Endothelial cell of umbilical vein (primary cell): Measurements from ENCODE around the gene GRID2IP.

ENCODE experiments used
- EZH2 ChIP-seq: IDR thresholded peaks from 2 replicates; pipeline ENCODE4 v1.6.1; 2012; ENCODE audit warnings: borderline replicate concordance, low read depth, mild to moderate bottlenecking, moderate library complexity, low read length, inconsistent platforms; ENCODE audit not compliant: severe bottlenecking
- POLR2A ChIP-seq: IDR thresholded peaks from 2 replicates; pipeline ENCODE4 v1.6.1; 2012; ENCODE audit warnings: low read depth, mild to moderate bottlenecking, control low read depth, low read length
- POLR2AphosphoS5 ChIP-seq: IDR thresholded peaks from 2 replicates; pipeline ENCODE4 v1.6.1; 2012; ENCODE audit warnings: low read depth, mild to moderate bottlenecking, control low read depth, low read length, moderate library complexity; ENCODE audit not compliant: insufficient read depth
- TF ChIP-seq, protein P1 (sequence below), 2 donors: IDR thresholded peaks; 1 replicate in 1 of 2; 2 replicates in 1 of 2; pipeline ENCODE4 v1.5.1; 2011; ENCODE audit warnings: low read length in 2 of 2, mild to moderate bottlenecking in 2 of 2, moderate library complexity in 2 of 2, control low read depth in 1 of 2, inconsistent platforms in 1 of 2, low read depth in 1 of 2; ENCODE audit not compliant: insufficient read depth in 1 of 2; ENCODE audit errors: extremely low read depth in 1 of 2

DNA sequence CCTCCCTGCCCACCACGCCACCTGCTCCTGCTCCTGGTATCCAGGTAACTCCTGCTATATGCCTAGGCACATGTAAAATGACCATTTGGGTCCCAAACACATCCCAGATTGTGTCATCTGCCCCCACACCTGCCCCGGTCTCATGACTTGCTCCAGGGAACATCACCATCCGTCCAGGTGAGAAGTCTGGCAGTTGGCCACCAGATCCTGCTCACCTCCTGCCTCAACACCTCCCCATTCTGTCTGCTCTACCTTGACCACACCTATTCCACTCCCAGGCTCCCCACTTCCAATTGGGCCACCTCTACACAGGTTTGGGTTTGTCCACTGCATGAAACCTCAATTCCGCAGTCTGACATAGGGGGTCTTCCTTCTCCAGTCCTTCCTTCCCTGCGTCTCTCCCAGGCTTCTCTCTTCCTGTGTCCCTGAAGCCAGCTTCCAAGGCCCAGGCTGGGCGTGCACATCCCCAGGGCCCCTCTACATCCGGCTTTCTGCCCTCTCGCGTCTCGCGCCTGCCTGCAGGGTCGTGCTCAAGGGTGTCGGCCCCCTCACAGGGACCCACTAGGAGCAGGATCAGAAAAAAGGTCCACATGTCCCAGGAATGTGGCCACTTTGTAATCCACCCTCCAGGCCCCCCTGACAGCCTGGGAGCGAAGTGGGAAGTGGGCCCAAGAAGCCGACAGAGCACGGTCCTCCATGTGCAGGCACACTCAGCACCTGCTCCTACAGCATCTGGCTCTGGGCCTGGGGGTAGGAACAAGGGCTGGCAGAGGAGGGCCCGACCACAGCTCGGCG lies 54.2 kb downstream of the GRID2IP start:
- no peak for TF ChIP-seq POLR2A
- TF ChIP-seq, protein P1, sequence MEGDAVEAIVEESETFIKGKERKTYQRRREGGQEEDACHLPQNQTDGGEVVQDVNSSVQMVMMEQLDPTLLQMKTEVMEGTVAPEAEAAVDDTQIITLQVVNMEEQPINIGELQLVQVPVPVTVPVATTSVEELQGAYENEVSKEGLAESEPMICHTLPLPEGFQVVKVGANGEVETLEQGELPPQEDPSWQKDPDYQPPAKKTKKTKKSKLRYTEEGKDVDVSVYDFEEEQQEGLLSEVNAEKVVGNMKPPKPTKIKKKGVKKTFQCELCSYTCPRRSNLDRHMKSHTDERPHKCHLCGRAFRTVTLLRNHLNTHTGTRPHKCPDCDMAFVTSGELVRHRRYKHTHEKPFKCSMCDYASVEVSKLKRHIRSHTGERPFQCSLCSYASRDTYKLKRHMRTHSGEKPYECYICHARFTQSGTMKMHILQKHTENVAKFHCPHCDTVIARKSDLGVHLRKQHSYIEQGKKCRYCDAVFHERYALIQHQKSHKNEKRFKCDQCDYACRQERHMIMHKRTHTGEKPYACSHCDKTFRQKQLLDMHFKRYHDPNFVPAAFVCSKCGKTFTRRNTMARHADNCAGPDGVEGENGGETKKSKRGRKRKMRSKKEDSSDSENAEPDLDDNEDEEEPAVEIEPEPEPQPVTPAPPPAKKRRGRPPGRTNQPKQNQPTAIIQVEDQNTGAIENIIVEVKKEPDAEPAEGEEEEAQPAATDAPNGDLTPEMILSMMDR (IDR thresholded peaks at IDR 0.05; ENCODE audit: extremely low read depth in 1 of 2, insufficient read depth in 1 of 2, low read depth in 1 of 2, low read length in 2 of 2): no peak
- TF ChIP-seq EZH2: no peak
- no peak for TF ChIP-seq POLR2AphosphoS5
